Uterus (tissue), 2 donors: ENCODE results near the gene UPF1.

Source experiments
- CTCF ChIP-seq, 4 experiments: fragments of 200-600 bp in 2 of 4; fragments of 450-650 bp in 2 of 4; sonication (generic) in 2 of 4; IDR thresholded peaks; one replicate each; pipeline ENCODE4 v1.5.1; 2016 to 2019; ENCODE audit warnings: antibody characterized with exemption in 4 of 4, mild to moderate bottlenecking in 2 of 4, moderate library complexity in 1 of 4
- POLR2A ChIP-seq, 2 donors: fragments of 450-650 bp; IDR thresholded peaks; one replicate each; pipeline ENCODE4 v1.6.1; 2016; ENCODE audit warnings: antibody characterized with exemption in 2 of 2, mild to moderate bottlenecking in 1 of 2, moderate library complexity in 1 of 2

GRCh38 chr19:18843960-18844359, 12.2 kb downstream of the UPF1 start:
- TF ChIP-seq CTCF (IDR thresholded peaks at IDR 0.05) (no peak), POLR2A (IDR thresholded peaks at IDR 0.05) (no peak)
